OCI-LY1 (cell line): ENCODE data around the gene TXNDC16.

Experiments
- H2AFZ ChIP-seq: fragments of 200-600 bp; sonication (generic), shearing (Covaris generic); 2 replicates; pipeline ENCODE4 v1.6.0; 2014; ENCODE audit warnings: antibody characterized with exemption, mild to moderate bottlenecking, low read length
- H3F3A ChIP-seq: fragments of 200-600 bp; sonication (generic), shearing (Covaris generic); 2 replicates; pipeline ENCODE4 v1.6.0; 2014; ENCODE audit warnings: mild to moderate bottlenecking, antibody characterized with exemption, low read length, moderate library complexity; ENCODE audit not compliant: insufficient read depth
- H3K27ac ChIP-seq: fragments of 200-600 bp; sonication (generic); 2 replicates; pipeline ENCODE4 v1.5.1; 2014; ENCODE audit warnings: low read length, mixed run types, mild to moderate bottlenecking, low read depth; ENCODE audit not compliant: poor library complexity, severe bottlenecking
- H3K27me3 ChIP-seq: fragments of 200-600 bp; sonication (generic); 2 replicates; pipeline ENCODE4 v1.6.0; 2014; ENCODE audit warnings: antibody characterized with exemption, mild to moderate bottlenecking, low read length, moderate library complexity; ENCODE audit not compliant: insufficient read depth
- H3K36me3 ChIP-seq: fragments of 200-600 bp; sonication (generic); 2 replicates; pipeline ENCODE4 v1.6.1; 2014; ENCODE audit warnings: mild to moderate bottlenecking, antibody characterized with exemption, low read length, moderate library complexity, mixed read lengths; ENCODE audit not compliant: insufficient read depth
- H3K4me1 ChIP-seq: fragments of 200-600 bp; sonication (generic); 2 replicates; pipeline ENCODE4 v1.5.1; 2014; ENCODE audit warnings: mild to moderate bottlenecking, low read length, moderate library complexity; ENCODE audit not compliant: insufficient read depth, severe bottlenecking
- H3K4me2 ChIP-seq: fragments of 200-600 bp; sonication (generic), shearing (Covaris generic); 2 replicates; pipeline ENCODE4 v1.6.1; 2014; ENCODE audit warnings: low read length
- H3K4me3 ChIP-seq: fragments of 200-600 bp; sonication (generic); 2 replicates; pipeline ENCODE4 v1.5.1; 2014; ENCODE audit warnings: low read length, low read depth, mild to moderate bottlenecking, mixed read lengths; ENCODE audit not compliant: poor library complexity, severe bottlenecking
- H3K79me2 ChIP-seq: fragments of 200-600 bp; shearing (Covaris generic); 2 replicates; pipeline ENCODE4 v1.6.1; 2016; ENCODE audit warnings: mixed run types, low read length, mixed read lengths; ENCODE audit not compliant: insufficient read depth
- H3K9ac ChIP-seq: fragments of 200-600 bp; sonication (generic), shearing (Covaris generic); 2 replicates; pipeline ENCODE4 v1.6.1; 2014; ENCODE audit warnings: mild to moderate bottlenecking, low read length, mixed read lengths
- H3K9me2 ChIP-seq: fragments of 200-600 bp; sonication (generic), shearing (Covaris generic); 2 replicates; pipeline ENCODE4 v1.6.1; 2014; ENCODE audit warnings: low read depth, mild to moderate bottlenecking, low read length, mixed read lengths
- H3K9me3 ChIP-seq: fragments of 200-600 bp; shearing (Covaris generic); 2 replicates; pipeline ENCODE4 v1.6.1; 2014; ENCODE audit warnings: low read length, mixed read lengths
- H4K20me1 ChIP-seq: fragments of 200-600 bp; sonication (generic), shearing (Covaris generic); 2 replicates; pipeline ENCODE4 v1.6.0; 2016; ENCODE audit warnings: mild to moderate bottlenecking, low read length; ENCODE audit not compliant: insufficient read depth
- EZH2 ChIP-seq: fragments of 200-600 bp; sonication (generic), shearing (Covaris generic); IDR thresholded peaks from 2 replicates; pipeline ENCODE4 v1.8.0; 2017; ENCODE audit warnings: borderline replicate concordance, mixed run types, mild to moderate bottlenecking, antibody characterized with exemption, low read length, moderate library complexity, mixed read lengths
- TF ChIP-seq, protein P1 (sequence below): fragments of 200-600 bp; sonication (generic), shearing (Covaris generic); IDR thresholded peaks from 2 replicates; pipeline ENCODE4 v1.5.1; 2017; ENCODE audit warnings: mild to moderate bottlenecking, antibody characterized with exemption, low read length, moderate library complexity, mixed read lengths

TXNDC16 gene

DNA sequence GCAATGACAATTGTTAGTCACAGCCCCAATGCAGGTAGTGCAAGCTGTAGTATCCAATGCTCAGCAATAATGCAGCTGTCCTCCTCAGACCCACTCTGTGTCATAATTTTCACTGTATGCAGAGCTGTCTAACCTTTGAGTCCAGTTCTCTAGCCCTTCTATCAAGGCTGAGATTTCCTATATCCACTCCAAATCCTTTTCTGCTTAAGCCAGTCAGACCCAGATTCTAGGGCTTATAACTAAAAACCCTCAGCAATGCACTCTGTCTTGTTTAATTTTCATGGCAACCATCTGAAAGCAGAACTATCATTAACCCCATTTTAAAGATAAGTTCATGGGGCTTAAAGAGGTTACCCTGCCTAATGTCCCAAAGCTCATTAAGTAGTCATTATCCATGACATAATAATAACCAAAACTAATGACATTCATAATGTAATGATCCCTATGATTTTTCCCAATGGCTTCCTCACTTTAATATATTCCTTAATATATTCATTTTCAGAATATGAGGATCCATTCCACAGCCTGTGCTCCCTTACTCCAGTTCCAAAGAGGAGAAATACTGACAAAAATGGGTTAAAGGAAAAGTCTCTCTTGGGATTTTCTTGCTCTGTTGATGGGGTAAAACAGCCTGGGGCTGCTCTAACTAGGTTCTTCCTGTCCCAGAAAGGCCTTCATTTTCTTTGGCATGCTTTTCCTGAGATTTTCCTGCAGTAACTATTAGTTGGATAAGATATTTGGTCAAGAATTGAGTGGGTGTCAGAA, 29.5 kb downstream of the TXNDC16 start:
- Histone ChIP-seq H3K27me3 (no peaks in the 10 kb centered on the region), H3K36me3 (peaks cover 31% of the 10 kb centered on the region; the same call in 1 of the 2 replicates), H3F3A (no peaks in the 10 kb centered on the region), H3K4me1 (no peaks in the 10 kb centered on the region), H3K4me3 (no peak overlapping the region), H3K4me2 (no peak overlapping the region), H3K79me2 (no peaks in the 10 kb centered on the region), H3K9ac (no peak overlapping the region), H3K9me2 (no peaks in the 10 kb centered on the region), H2AFZ (no peak overlapping the region), H4K20me1 (no peaks in the 10 kb centered on the region), H3K27ac (no peak overlapping the region), H3K9me3 (no peaks in the 10 kb centered on the region)
- TF ChIP-seq EZH2: no peak
- TF ChIP-seq, protein P1, sequence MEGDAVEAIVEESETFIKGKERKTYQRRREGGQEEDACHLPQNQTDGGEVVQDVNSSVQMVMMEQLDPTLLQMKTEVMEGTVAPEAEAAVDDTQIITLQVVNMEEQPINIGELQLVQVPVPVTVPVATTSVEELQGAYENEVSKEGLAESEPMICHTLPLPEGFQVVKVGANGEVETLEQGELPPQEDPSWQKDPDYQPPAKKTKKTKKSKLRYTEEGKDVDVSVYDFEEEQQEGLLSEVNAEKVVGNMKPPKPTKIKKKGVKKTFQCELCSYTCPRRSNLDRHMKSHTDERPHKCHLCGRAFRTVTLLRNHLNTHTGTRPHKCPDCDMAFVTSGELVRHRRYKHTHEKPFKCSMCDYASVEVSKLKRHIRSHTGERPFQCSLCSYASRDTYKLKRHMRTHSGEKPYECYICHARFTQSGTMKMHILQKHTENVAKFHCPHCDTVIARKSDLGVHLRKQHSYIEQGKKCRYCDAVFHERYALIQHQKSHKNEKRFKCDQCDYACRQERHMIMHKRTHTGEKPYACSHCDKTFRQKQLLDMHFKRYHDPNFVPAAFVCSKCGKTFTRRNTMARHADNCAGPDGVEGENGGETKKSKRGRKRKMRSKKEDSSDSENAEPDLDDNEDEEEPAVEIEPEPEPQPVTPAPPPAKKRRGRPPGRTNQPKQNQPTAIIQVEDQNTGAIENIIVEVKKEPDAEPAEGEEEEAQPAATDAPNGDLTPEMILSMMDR: no peak

DNA sequence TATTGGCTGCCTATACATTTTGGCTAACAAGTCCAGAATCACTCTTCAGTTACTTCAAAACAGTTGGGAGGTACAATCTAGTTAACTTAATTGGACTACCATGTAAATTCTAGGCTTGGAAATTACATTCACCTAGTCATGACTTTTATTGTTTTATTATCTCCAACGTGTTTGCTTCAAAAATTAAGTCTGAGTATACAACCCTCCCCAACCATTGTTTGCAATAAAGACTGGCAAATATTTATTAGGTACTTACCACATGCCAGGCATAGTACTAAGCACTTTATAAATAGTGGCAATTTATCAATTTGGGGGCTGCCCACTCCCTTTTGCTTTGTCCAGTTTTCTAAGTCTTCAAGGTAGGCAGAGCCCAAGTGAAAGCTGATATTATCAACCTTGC, 30.3 kb downstream of the TXNDC16 start:
- no peak for TF ChIP-seq EZH2
- TF ChIP-seq, protein P1: no peak
- Histone ChIP-seq H3K27ac (no peak overlapping the region), H3K9me2 (no peaks in the 10 kb centered on the region), H3K4me2 (no peak overlapping the region), H3K79me2 (no peaks in the 10 kb centered on the region), H3K36me3 (peaks cover 31% of the 10 kb centered on the region; the same call in 1 of the 2 replicates), H3K9me3 (no peaks in the 10 kb centered on the region), H3K9ac (no peak overlapping the region), H3K4me1 (no peaks in the 10 kb centered on the region), H4K20me1 (no peaks in the 10 kb centered on the region), H3K4me3 (no peak overlapping the region), H3K27me3 (no peaks in the 10 kb centered on the region), H3F3A (no peaks in the 10 kb centered on the region), H2AFZ (no peak overlapping the region)

DNA sequence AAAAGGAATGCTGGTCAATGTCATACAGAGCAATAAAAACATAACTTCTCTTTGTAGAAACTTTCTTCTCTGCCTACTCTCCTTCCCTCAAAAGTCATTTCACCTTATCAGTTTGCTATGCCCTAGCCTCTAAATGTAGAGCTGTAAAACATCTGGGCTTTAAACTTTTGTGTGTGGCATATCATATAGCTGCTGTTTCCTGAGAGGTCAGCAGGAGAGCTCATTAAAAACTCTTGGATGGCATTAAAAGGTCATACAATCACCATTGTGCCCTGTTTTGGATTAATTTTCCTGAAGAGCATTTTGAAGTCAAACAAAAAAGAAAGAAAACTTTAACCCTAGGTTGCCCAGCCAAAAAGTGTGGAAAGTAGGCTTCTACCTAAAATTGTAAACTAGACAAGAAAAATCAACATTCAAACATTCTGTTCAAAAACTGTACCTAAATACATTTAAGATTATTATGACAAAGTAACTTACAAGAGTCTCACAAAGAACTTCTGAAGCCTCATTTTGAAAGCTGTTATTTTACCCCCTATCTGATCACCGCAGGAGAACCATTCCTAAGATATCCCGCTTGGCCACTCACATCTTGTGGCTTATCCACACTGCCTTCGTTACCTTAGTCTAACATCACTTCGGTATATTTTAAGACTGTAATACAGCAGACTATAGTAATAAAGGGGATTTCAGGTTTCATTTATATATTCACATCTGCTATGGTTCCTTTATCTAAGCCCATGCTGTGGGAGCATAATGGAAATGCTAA, 38.1 kb downstream of the TXNDC16 start:
- peaks cover 35% of the 10 kb centered on the region; the same call in 1 of the 2 replicates for H3K36me3 ChIP-seq

More for the DNA sequence above, 38.1 kb downstream of the TXNDC16 start:
- no peaks in the 10 kb centered on the region for H3K9me2 ChIP-seq
- H4K20me1 ChIP-seq: no peaks in the 10 kb centered on the region
- no peaks in the 10 kb centered on the region for H3K9me3 ChIP-seq
- no peaks in the 10 kb centered on the region for H3K4me1 ChIP-seq
- no peaks in the 10 kb centered on the region for H3K27me3 ChIP-seq
- no peak overlapping the region for H2AFZ ChIP-seq
- H3F3A ChIP-seq: no peaks in the 10 kb centered on the region
- no peaks in the 10 kb centered on the region for H3K79me2 ChIP-seq
- TF ChIP-seq, protein P1: no peak
- TF ChIP-seq EZH2: no peak
- H3K27ac ChIP-seq: no peak overlapping the region
- no peak overlapping the region for H3K4me2 ChIP-seq
- no peak overlapping the region for H3K4me3 ChIP-seq
- no peak overlapping the region for H3K9ac ChIP-seq
